ENCODE measurements around the gene ZNF24. TPM values are rescaled to one million over a fixed set of nuclear protein-coding genes. Genes with fewer than 3 reads are reported as not detected.

The ZNF24 gene
- 10 to 100 TPM; 58.7 to 63.3 TPM for total RNA-seq

GRCh38 chr18:35343936-35344735, at the start of gene ZNF24:
ZNF24 (minus strand) TSS chr18:35344420; CDS start chr18:35340650, 3,770 bp downstream.

GRCh38 chr18:35376742-35377695, 32.8 kb upstream of the ZNF24 start, which contains the start of gene ZNF396:
ZNF396 (minus strand) TSS chr18:35377337; CDS start chr18:35374292, 3,045 bp downstream.

GRCh38 chr18:35290094-35290735, 54.0 kb downstream of the ZNF24 start, which contains the start of gene ZSCAN30:
ZSCAN30 (minus strand) TSS chr18:35290229; CDS start chr18:35264352, 25,877 bp downstream.

Other genes starting within 250 kb of the ZNF24 start
- 10 to 100 TPM; 21.8 to 22.2 TPM for gene ZNF397, start 103.4 kb downstream of the ZNF24 start, total RNA-seq
- 10 to 100 TPM; 17.2 to 18.7 TPM for gene ZSCAN30, start 54.2 kb downstream of the ZNF24 start, total RNA-seq
- gene ZNF396, start 32.9 kb upstream of the ZNF24 start, total RNA-seq: 1 to 10 TPM in 1 of 2 experiments, under 1 TPM in 1; 0.98 to 1.3 TPM
- 10 to 100 TPM; 21.8 to 22.1 TPM for gene INO80C, start 153.5 kb upstream of the ZNF24 start, total RNA-seq
- gene GALNT1, start 237.3 kb upstream of the ZNF24 start, total RNA-seq: 10 to 100 TPM; 38.9 to 40.9 TPM

Measured in activated naive CD4-positive, alpha-beta T cell treated with anti-CD3 and anti-CD28 coated beads, Interleukin-2, amount 10 ng/mL, durations not matched to agents 5 hours and 36 hours (primary cell).